DMS 273 treated with DMSO at 0.1 percent for 48 hours (cell line): Measurements from ENCODE around the gene CAPG.
A peak's percentile ranks its signal among the peaks of the same experiment; 100 is the strongest.

ENCODE experiments used
- DNase-seq: peaks from one replicate; lab custom pipeline; 2025; lab: John Stamatoyannopoulos, UW

The CAPG gene

GRCh38 chr2:85356186-85356585 is 54.0 kb downstream of the CAPG start:
- DNase-seq, result no peak

- no peak for DNase-seq
Measured at GRCh38 chr2:85355521-85355920, 54.6 kb downstream of the CAPG start.

- DNase-seq, result no peak
Measured at GRCh38 chr2:85355073-85355410, 55.1 kb downstream of the CAPG start.

- DNase-seq, result peak; percentile 99
Measured at GRCh38 chr2:85354286-85355072, 55.7 kb downstream of the CAPG start, which contains the start of the genes ELMOD3 and RETSAT. ELMOD3 (plus strand) TSS chr2:85354769; CDS start chr2:85357199, 2,430 bp downstream. RETSAT (minus strand) TSS chr2:85354528; CDS start chr2:85354507, 21 bp downstream.

GRCh38 chr2:85353876-85354285 is 56.3 kb downstream of the CAPG start:
- no peak for DNase-seq

- DNase-seq, result no peak
Measured at GRCh38 chr2:85347599-85347998, 62.6 kb downstream of the CAPG start.
